ENCODE measurements around the gene UCMA.

Gene UCMA

GRCh38 chr10:13191362-13191761 is 42.8 kb downstream of the UCMA start:
- DNase-seq = no peak
- peaks cover 0 to 7% of the 10 kb centered on the region in 2 experiments for H3K36me3 ChIP-seq (ENCODE audit: control insufficient read depth in 1 of 2, insufficient read depth in 2 of 2, low read depth in 1 of 2, low read length in 2 of 2)
- no peak overlapping the region for H2AFZ ChIP-seq (ENCODE audit: low read depth, low read length)
- no peaks in the 10 kb centered on the region for H3K27me3 ChIP-seq (ENCODE audit: control insufficient read depth in 1 of 2, insufficient read depth in 1 of 2, low read length in 2 of 2)
- no peaks in the 10 kb centered on the region for H3K9me3 ChIP-seq (ENCODE audit: control insufficient read depth, low read length)
- 100% methylated on average over 4 of the region's 5 CpGs for WGBS
- no peak overlapping the region for H3K4ac ChIP-seq (ENCODE audit: low read depth in 1 of 2, low read length in 2 of 2)
- H2BK15ac ChIP-seq (ENCODE audit: low read depth, poor library complexity, severe bottlenecking) = no peak overlapping the region
- no peak overlapping the region for H3K14ac ChIP-seq (ENCODE audit: low read length in 2 of 2)
- no peak overlapping the region for H3K9ac ChIP-seq (ENCODE audit: low read length)
- no peak overlapping the region for H2BK12ac ChIP-seq (ENCODE audit: low read length in 2 of 2)
- no peak overlapping the region for H3K27ac ChIP-seq (ENCODE audit: low read length, poor library complexity, severe bottlenecking)
- H2BK120ac ChIP-seq (ENCODE audit: low read depth, low read length) = no peak overlapping the region
- H3K79me1 ChIP-seq (replicated peaks; ENCODE audit: low read length, poor library complexity, severe bottlenecking) = no peaks in the 10 kb centered on the region
- no peak overlapping the region for H4K91ac ChIP-seq (ENCODE audit: low read length)
- H3K4me1 ChIP-seq (ENCODE audit: control insufficient read depth, insufficient read depth, low read depth, low read length) = no peaks in the 10 kb centered on the region
- no peak overlapping the region for H2AK5ac ChIP-seq (ENCODE audit: low read length, severe bottlenecking)
- H3K4me3 ChIP-seq (ENCODE audit: insufficient read depth in 1 of 2, low read depth in 1 of 2, low read length in 2 of 2) = no peak overlapping the region
- H4K8ac ChIP-seq (ENCODE audit: low read length) = no peak overlapping the region
- no peak overlapping the region for H2BK5ac ChIP-seq (ENCODE audit: low read depth, low read length, poor library complexity, severe bottlenecking)
- no peak overlapping the region for H3K23ac ChIP-seq (ENCODE audit: low read length in 2 of 2)
- no peak overlapping the region for H3K4me2 ChIP-seq (ENCODE audit: low read length, poor library complexity, severe bottlenecking)
- H3K18ac ChIP-seq (ENCODE audit: low read depth in 1 of 2, low read length in 2 of 2) = no peak overlapping the region

DNA sequence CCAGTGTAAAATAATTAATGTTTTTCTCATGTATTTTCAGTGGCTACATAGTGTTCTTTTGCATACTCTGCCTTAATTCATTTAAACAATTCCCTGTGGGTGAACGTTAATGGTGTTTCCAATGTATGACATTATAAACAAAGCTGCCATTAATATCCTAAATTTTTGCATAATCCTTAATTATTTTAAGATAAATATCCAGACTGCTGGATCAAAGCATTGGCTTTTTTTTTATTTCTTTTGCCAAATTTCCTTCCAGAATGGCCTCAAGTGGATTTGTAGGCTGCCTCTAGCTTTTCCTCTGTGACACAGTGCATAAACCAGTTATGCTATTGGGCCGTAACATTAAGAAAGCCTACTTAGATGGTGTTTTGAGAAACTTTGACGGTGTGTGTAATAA is 43.4 kb downstream of the UCMA start:
- no peak overlapping the region for H3K9ac ChIP-seq (ENCODE audit: low read length)
- no peak overlapping the region for H3K23ac ChIP-seq (ENCODE audit: low read length in 2 of 2)
- H2AFZ ChIP-seq (ENCODE audit: low read depth, low read length) = no peak overlapping the region
- no peak overlapping the region for H3K4me2 ChIP-seq (ENCODE audit: low read length, poor library complexity, severe bottlenecking)
- H3K79me1 ChIP-seq (replicated peaks; ENCODE audit: low read length, poor library complexity, severe bottlenecking) = no peaks in the 10 kb centered on the region
- no peaks in the 10 kb centered on the region for H3K4me1 ChIP-seq (ENCODE audit: control insufficient read depth, insufficient read depth, low read depth, low read length)
- no peak overlapping the region for H2BK120ac ChIP-seq (ENCODE audit: low read depth, low read length)
- no peak overlapping the region for H2BK15ac ChIP-seq (ENCODE audit: low read depth, poor library complexity, severe bottlenecking)
- no peak overlapping the region for H3K4me3 ChIP-seq (ENCODE audit: insufficient read depth in 1 of 2, low read depth in 1 of 2, low read length in 2 of 2)
- H3K4ac ChIP-seq (ENCODE audit: low read depth in 1 of 2, low read length in 2 of 2) = no peak overlapping the region
- H2BK5ac ChIP-seq (ENCODE audit: low read depth, low read length, poor library complexity, severe bottlenecking) = no peak overlapping the region
- H3K36me3 ChIP-seq (ENCODE audit: control insufficient read depth in 1 of 2, insufficient read depth in 2 of 2, low read depth in 1 of 2, low read length in 2 of 2) = peaks cover 0 to 7% of the 10 kb centered on the region in 2 experiments
- 88% methylated on average over 2 of the region's 3 CpGs for WGBS
- DNase-seq = no peak
- H3K9me3 ChIP-seq (ENCODE audit: control insufficient read depth, low read length) = no peaks in the 10 kb centered on the region
- H2BK12ac ChIP-seq (ENCODE audit: low read length in 2 of 2) = no peak overlapping the region
- H3K27me3 ChIP-seq (ENCODE audit: control insufficient read depth in 1 of 2, insufficient read depth in 1 of 2, low read length in 2 of 2) = no peaks in the 10 kb centered on the region
- no peak overlapping the region for H2AK5ac ChIP-seq (ENCODE audit: low read length, severe bottlenecking)
- H4K8ac ChIP-seq (ENCODE audit: low read length) = no peak overlapping the region
- H3K14ac ChIP-seq (ENCODE audit: low read length in 2 of 2) = no peak overlapping the region
- no peak overlapping the region for H3K18ac ChIP-seq (ENCODE audit: low read depth in 1 of 2, low read length in 2 of 2)
- H4K91ac ChIP-seq (ENCODE audit: low read length) = no peak overlapping the region
- no peak overlapping the region for H3K27ac ChIP-seq (ENCODE audit: low read length, poor library complexity, severe bottlenecking)

GRCh38 chr10:13189961-13190360 is 44.2 kb downstream of the UCMA start:
- H2AFZ ChIP-seq (ENCODE audit: low read depth, low read length) = no peak overlapping the region
- H2BK120ac ChIP-seq (ENCODE audit: low read depth, low read length) = no peak overlapping the region
- H3K4me2 ChIP-seq (ENCODE audit: low read length, poor library complexity, severe bottlenecking) = no peak overlapping the region
- H3K4me3 ChIP-seq (ENCODE audit: insufficient read depth in 1 of 2, low read depth in 1 of 2, low read length in 2 of 2) = no peak overlapping the region
- no peaks in the 10 kb centered on the region for H3K27me3 ChIP-seq (ENCODE audit: control insufficient read depth in 1 of 2, insufficient read depth in 1 of 2, low read length in 2 of 2)
- H3K4ac ChIP-seq (ENCODE audit: low read depth in 1 of 2, low read length in 2 of 2) = no peak overlapping the region
- no peak overlapping the region for H3K23ac ChIP-seq (ENCODE audit: low read length in 2 of 2)
- no peak overlapping the region for H4K8ac ChIP-seq (ENCODE audit: low read length)
- H4K91ac ChIP-seq (ENCODE audit: low read length) = no peak overlapping the region
- 91% methylated on average over 4 of the region's 4 CpGs for WGBS
- H2BK12ac ChIP-seq (ENCODE audit: low read length in 2 of 2) = no peak overlapping the region
- H3K27ac ChIP-seq (ENCODE audit: low read length, poor library complexity, severe bottlenecking) = no peak overlapping the region
- no peak overlapping the region for H2BK15ac ChIP-seq (ENCODE audit: low read depth, poor library complexity, severe bottlenecking)
- H2BK5ac ChIP-seq (ENCODE audit: low read depth, low read length, poor library complexity, severe bottlenecking) = no peak overlapping the region
- no peak overlapping the region for H3K18ac ChIP-seq (ENCODE audit: low read depth in 1 of 2, low read length in 2 of 2)
- H3K9me3 ChIP-seq (ENCODE audit: control insufficient read depth, low read length) = no peaks in the 10 kb centered on the region
- DNase-seq = no peak
- no peak overlapping the region for H2AK5ac ChIP-seq (ENCODE audit: low read length, severe bottlenecking)
- H3K36me3 ChIP-seq (ENCODE audit: control insufficient read depth in 1 of 2, insufficient read depth in 2 of 2, low read depth in 1 of 2, low read length in 2 of 2) = peaks cover 0 to 7% of the 10 kb centered on the region in 2 experiments
- H3K14ac ChIP-seq (ENCODE audit: low read length in 2 of 2) = no peak overlapping the region
- no peak overlapping the region for H3K9ac ChIP-seq (ENCODE audit: low read length)
- H3K4me1 ChIP-seq (ENCODE audit: control insufficient read depth, insufficient read depth, low read depth, low read length) = no peaks in the 10 kb centered on the region
- no peaks in the 10 kb centered on the region for H3K79me1 ChIP-seq (replicated peaks; ENCODE audit: low read length, poor library complexity, severe bottlenecking)

- H3K27me3 ChIP-seq (ENCODE audit: control insufficient read depth in 1 of 2, insufficient read depth in 1 of 2, low read length in 2 of 2) = no peaks in the 10 kb centered on the region
- no peak overlapping the region for H3K4me3 ChIP-seq (ENCODE audit: insufficient read depth in 1 of 2, low read depth in 1 of 2, low read length in 2 of 2)
- no peak overlapping the region for H2BK120ac ChIP-seq (ENCODE audit: low read depth, low read length)
- peaks cover 0 to 5% of the 10 kb centered on the region in 2 experiments for H3K36me3 ChIP-seq (ENCODE audit: control insufficient read depth in 1 of 2, insufficient read depth in 2 of 2, low read depth in 1 of 2, low read length in 2 of 2)
- H2AK5ac ChIP-seq (ENCODE audit: low read length, severe bottlenecking) = no peak overlapping the region
- H3K14ac ChIP-seq (ENCODE audit: low read length in 2 of 2) = no peak overlapping the region
- no peak overlapping the region for H3K18ac ChIP-seq (ENCODE audit: low read depth in 1 of 2, low read length in 2 of 2)
- no peak overlapping the region for H2BK15ac ChIP-seq (ENCODE audit: low read depth, poor library complexity, severe bottlenecking)
- DNase-seq = no peak
- H3K4me1 ChIP-seq (ENCODE audit: control insufficient read depth, insufficient read depth, low read depth, low read length) = no peaks in the 10 kb centered on the region
- no peak overlapping the region for H3K9ac ChIP-seq (ENCODE audit: low read length)
- no peaks in the 10 kb centered on the region for H3K79me1 ChIP-seq (replicated peaks; ENCODE audit: low read length, poor library complexity, severe bottlenecking)
- no peaks in the 10 kb centered on the region for H3K9me3 ChIP-seq (ENCODE audit: control insufficient read depth, low read length)
- no peak overlapping the region for H2BK5ac ChIP-seq (ENCODE audit: low read depth, low read length, poor library complexity, severe bottlenecking)
- H3K4ac ChIP-seq (ENCODE audit: low read depth in 1 of 2, low read length in 2 of 2) = no peak overlapping the region
- no peak overlapping the region for H2BK12ac ChIP-seq (ENCODE audit: low read length in 2 of 2)
- H3K4me2 ChIP-seq (ENCODE audit: low read length, poor library complexity, severe bottlenecking) = no peak overlapping the region
- no peak overlapping the region for H3K27ac ChIP-seq (ENCODE audit: low read length, poor library complexity, severe bottlenecking)
- H3K23ac ChIP-seq (ENCODE audit: low read length in 2 of 2) = no peak overlapping the region
- no peak overlapping the region for H2AFZ ChIP-seq (ENCODE audit: low read depth, low read length)
- 94% methylated on average over 10 of the region's 10 CpGs for WGBS
- H4K91ac ChIP-seq (ENCODE audit: low read length) = no peak overlapping the region
- H4K8ac ChIP-seq (ENCODE audit: low read length) = no peak overlapping the region
Measured at GRCh38 chr10:13188593-13188992, 45.6 kb downstream of the UCMA start.
